Measurements from ENCODE around the gene LYPD4.

LYPD4 gene

GRCh38 chr19:41853768-41854167, 9.3 kb upstream of the LYPD4 start:
- no peak for FAIRE-seq

DNA sequence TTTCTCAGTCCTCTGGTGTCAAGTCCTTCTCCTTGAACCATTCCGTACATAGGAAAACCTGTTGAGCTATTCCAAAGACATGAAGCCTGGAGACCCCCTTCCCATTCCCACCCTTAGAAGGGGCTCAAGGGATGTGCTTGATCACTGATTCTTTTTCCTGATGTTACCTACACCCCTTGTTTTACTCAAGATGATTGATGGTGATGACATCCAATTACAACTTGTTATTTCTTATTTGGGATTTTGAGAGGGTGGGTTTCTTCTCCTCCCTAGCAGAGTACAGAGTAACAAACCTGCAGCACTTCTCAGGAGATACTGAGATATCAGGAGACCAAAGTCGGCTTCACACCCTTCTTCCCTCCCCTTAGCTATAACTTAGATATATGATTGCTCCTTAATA, 8.9 kb upstream of the LYPD4 start:
- DNase-seq (ENCODE audit: extremely low spot score, insufficient read length, low read depth) (no peak), FAIRE-seq (no peak)

More at GRCh38 chr19:41853768-41854167, 9.3 kb upstream of the LYPD4 start:
- DNase-seq (ENCODE audit: extremely low spot score, insufficient read length, low read depth), result no peak

GRCh38 chr19:41851456-41851855, 7.0 kb upstream of the LYPD4 start:
- DNase-seq (ENCODE audit: extremely low spot score, insufficient read length, low read depth) (no peak), FAIRE-seq (no peak)

DNA sequence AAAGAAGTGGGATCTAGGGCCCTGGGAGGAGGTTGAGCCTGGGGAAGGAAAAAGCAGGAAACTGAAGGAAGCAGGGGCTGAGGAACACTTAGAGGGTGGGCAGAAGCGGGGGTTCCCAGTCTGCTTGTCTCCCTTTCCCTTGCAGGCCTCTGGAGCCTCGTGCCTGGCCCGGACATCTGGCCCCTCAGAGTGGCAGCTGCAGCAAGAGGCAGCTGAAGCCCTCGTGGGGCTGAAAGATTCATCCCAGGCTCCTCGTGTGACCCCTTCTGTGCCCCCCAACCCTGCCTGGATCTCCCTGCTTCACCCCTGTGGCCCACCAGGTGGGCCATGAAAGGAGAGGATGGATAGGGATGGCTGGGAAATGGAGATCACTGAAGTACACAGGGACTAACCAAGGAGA, 5.9 kb upstream of the LYPD4 start:
- DNase-seq (ENCODE audit: extremely low spot score, insufficient read length, low read depth) (no peak), FAIRE-seq (no peak)

- DNase-seq (ENCODE audit: extremely low spot score, insufficient read length, low read depth) (no peak), FAIRE-seq (no peak)
Measured at GRCh38 chr19:41849067-41849466, 4.6 kb upstream of the LYPD4 start.

GRCh38 chr19:41848666-41849065, 4.2 kb upstream of the LYPD4 start:
- FAIRE-seq (no peak), DNase-seq (ENCODE audit: extremely low spot score, insufficient read length, low read depth) (no peak)

GRCh38 chr19:41847351-41848105, 3.0 kb upstream of the LYPD4 start:
- DNase-seq (ENCODE audit: extremely low spot score, insufficient read length, low read depth) (no peak), FAIRE-seq (no peak)

DNA sequence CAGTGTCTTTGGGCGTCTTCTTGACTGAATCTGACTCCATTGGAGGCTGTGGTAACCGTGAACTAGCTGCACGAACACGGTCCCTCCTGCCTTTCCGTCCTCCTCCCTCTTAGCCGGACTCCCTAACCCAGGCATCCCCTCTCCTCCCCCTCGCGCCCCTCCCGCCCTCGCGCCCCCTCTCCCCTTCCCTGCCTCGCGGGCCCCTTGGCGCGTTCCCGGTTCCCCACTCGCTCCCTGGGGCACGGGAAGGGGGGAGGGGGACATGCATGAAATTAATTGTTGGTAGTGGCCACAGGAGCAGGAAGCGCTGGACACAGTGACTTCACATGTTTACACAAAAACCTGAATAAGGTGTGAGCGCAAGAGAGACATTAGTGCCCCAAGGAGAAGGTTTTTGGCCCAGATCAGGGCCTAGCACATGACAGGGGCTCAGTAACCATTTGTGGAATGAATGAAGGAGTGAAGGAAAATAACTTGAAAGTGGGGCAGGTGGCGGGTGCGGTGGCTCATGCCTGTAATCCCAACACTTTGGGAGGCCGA, 638 bp upstream of the LYPD4 start:
- no peak for FAIRE-seq
- DNase-seq (ENCODE audit: extremely low spot score, insufficient read length, low read depth), result no peak

DNA sequence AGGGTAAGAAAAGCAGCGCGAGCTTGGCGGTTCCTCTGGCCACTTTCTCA, 343 bp upstream of the LYPD4 start, which contains the start of gene DMRTC2:
Gene DMRTC2, plus strand, starts transcription at position 42 of the 50 bp plus-strand sequence. CDS start 2,387 bp downstream, outside the sequence.
- no peak for FAIRE-seq
- no peak for DNase-seq (ENCODE audit: extremely low spot score, insufficient read length, low read depth)

DNA sequence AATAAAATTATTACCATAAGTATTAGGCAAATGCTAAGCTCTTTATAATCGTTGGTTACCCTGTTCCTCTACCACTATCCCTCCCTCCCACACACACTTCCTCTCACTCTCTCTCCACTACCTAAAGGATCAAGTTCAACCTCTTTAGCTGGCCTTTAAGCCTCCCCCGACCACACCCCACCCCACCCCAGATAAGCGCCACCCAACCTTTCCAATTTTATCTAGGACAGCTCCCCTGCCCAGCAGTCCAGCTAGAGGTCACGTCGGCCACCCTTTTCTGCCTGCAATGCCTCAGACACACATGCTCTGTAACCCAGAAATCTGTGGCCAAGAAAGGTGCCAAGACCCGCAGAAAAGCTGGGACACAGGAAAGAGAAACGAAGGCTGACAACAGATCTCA, 1.1 kb downstream of the LYPD4 start:
- DNase-seq (ENCODE audit: extremely low spot score, insufficient read length, low read depth) (no peak), FAIRE-seq (no peak)

GRCh38 chr19:41839211-41839610, 5.3 kb downstream of the LYPD4 start:
- no peak for DNase-seq (ENCODE audit: extremely low spot score, insufficient read length, low read depth)
- no peak for FAIRE-seq

DNA sequence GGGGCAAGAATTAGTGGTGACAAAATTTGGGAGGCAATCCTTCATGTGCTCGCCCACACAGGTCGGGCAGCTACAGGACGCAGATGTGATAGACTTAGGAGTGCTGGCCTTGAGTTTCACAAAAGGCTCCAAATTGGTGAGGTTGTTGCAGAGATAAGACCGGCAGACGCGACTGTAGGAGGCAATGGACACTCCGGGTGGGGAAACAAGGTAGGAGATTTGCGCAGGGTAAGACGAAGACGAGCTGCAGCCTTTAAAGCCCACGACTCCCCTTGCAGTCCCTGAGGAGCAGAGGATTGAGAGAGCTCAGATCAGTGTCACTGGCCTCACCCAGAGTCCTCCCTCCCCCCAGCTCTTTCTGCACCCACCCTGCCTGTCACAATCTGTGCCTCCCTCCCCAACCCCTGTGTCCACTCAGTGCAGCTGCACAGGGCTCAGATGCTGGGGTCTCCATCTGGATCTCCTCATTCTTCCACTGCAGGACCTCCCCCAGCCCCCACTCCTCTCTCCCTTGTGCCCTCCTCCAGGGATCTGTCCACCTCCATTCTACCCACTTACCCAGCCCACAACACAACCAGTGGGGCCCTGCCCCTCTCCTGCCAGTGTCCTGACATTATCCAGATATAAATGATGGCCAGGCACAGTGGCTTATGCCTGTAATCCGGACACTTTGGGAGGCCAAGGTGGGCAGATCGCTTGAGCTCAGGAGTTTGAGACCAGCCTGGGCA, 6.3 kb downstream of the LYPD4 start:
- DNase-seq (ENCODE audit: extremely low spot score, insufficient read length, low read depth) (no peak), FAIRE-seq (no peak)

DNA sequence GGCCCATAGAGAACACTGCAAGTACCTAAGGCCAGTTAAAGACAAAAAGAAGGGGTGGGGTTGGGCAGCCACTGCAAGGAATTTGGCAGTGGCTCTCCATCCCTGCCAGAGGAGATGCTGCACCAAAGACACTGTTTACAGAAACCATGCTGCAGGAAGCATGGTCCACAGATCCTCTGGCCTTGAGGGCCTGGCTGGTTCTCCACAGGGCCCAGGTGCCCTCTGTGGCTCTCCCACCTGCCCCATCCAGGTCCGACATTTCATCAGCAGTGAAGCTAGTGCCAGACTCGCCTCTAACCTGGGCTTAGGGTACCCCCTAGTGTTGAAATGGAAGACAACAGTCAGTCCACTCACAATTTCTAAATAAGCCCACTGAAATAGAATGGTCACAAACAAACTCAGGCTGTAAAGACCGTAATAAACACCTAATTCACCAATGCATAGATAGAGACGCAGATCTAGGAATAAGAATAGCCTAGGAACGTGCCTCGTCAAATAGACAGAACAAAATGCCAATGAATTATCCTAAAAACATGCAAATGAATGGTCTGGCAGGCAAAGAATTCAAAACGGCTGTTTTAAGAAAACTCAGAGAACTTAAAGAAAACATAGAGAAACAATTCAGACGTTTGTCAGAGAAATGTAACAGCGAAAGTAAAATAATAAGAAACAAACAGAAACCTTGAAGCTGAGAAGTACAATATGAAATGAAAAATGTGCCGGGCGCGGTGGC, 23.3 kb downstream of the LYPD4 start:
- DNase-seq (ENCODE audit: extremely low spot score, insufficient read length, low read depth) (peak; percentile 40), FAIRE-seq (peak; percentile 80)

- no peak for DNase-seq (ENCODE audit: extremely low spot score, insufficient read length, low read depth)
- FAIRE-seq, result no peak
Measured at GRCh38 chr19:41816761-41817160, 27.7 kb downstream of the LYPD4 start.

- DNase-seq (ENCODE audit: extremely low spot score, insufficient read length, low read depth) (no peak), FAIRE-seq (no peak)
Measured at GRCh38 chr19:41815301-41815700, 29.2 kb downstream of the LYPD4 start.

GRCh38 chr19:41813911-41814310, 30.6 kb downstream of the LYPD4 start:
- DNase-seq (ENCODE audit: extremely low spot score, insufficient read length, low read depth), result no peak
- no peak for FAIRE-seq

DNA sequence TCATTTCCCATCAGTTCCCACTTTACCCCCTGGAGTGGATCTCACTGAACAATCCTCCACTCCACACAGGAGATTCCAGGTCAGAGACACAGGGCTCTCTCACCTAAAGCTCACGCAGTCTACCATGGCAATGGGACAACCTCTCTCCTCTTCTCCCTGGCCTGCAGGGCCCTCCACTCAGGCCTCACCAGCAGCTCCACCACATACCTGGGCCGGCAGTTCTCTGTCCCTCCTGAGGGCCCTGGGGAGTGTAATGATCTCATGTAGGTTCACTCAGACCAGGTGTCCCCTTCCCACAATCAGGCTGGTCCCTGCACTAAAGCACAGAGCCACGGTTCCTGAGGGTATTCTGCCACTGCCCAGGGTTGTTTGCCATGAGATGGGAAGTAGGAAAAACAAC, 32.5 kb downstream of the LYPD4 start:
- DNase-seq (ENCODE audit: extremely low spot score, insufficient read length, low read depth) (no peak), FAIRE-seq (no peak)

- DNase-seq (ENCODE audit: extremely low spot score, insufficient read length, low read depth) (no peak), FAIRE-seq (no peak)
Measured at GRCh38 chr19:41811036-41811435, 33.4 kb downstream of the LYPD4 start.

DNA sequence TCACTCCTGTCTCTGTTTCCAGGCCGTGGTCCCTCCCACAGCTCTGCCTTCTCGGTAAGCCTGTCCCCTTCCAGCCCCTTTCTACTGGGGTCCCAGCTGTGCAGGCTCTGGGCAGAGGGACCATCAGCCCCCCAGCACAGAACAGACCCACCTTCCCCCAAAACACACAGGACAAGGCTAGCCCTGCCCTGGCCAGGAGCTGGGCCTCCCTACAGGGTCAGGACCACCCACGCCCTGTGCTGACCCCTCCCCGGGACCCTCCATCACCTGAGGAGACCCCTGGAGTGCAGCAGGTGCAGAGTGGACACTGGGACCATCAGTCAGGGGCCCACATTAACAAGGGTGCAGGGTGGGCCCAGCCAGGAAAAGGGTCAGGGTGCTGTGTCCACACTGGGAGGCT, 34.2 kb downstream of the LYPD4 start:
- DNase-seq (ENCODE audit: extremely low spot score, insufficient read length, low read depth) (no peak), FAIRE-seq (no peak)

DNA sequence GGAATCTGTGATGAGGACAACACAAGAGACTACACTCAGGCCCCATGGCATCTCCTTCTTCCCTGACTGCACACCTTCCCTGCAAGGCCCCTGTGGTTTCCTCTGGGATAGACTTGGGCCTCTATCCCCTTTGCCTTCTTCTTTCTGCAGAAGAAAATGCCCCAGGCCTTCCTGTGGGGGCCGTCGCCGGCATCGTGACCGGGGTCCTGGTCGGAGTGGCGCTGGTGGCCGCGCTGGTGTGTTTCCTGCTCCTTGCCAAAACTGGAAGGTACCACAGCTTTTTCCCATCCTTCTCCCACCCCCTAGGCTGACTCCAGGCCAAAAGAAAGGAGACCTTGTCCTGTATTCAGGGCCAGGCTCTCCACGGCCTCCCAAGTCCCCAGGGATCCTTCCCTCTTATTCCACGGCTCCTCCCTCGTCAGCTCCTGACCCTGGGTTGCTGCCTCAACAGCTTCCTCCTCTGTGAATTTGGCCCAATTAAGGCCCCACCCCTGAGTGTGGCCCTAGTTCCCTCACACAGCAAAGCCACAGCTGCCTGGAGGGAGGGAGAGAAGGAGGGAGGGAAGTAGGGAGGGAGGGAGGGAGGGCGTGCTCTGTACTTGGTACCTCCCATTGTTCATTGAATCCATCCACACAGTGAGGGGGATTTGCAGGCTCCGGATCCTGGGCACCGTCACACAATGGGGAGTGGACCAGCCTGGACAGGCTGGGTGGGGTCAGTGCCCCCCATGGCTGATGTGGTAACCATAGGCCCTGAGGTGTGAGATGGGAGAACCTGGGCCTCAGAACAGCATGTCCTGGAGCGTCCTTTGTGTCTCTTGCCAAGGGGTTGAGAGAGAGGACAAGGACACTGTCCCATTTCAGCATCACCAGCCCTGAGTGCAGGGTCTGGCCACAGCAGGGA, 35.6 kb downstream of the LYPD4 start:
- DNase-seq (ENCODE audit: extremely low spot score, insufficient read length, low read depth) (no peak), FAIRE-seq (no peak)

Measured in GM18507 (cell line).